ENCODE data around the gene CHN2. TPM values are rescaled to one million over a fixed set of nuclear protein-coding genes. Genes with fewer than 3 reads are reported as not detected.
A peak's percentile ranks its signal among the peaks of the same experiment; 100 is the strongest.

The CHN2 gene
- total RNA-seq, 4 donors from 2014 or later, result 7.6 to 25.9 (median 17.8) TPM

GRCh38 chr7:29265208-29265923 is 70.8 kb downstream of the CHN2 start:
- TF ChIP-seq CTCF (IDR thresholded peaks at IDR 0.05), result no peak
- ATAC-seq (ENCODE audit: low FRiP score) (peak; percentile 59), DNase-seq (ENCODE audit: low spot score) (no peak)

- no peak for TF ChIP-seq CTCF (IDR thresholded peaks at IDR 0.05)
Observed at GRCh38 chr7:29269935-29270334, 75.4 kb downstream of the CHN2 start.

GRCh38 chr7:29270594-29271318 is 76.2 kb downstream of the CHN2 start:
- no peak for TF ChIP-seq CTCF (IDR thresholded peaks at IDR 0.05)
- ATAC-seq (ENCODE audit: low FRiP score) (peak; percentile 67), DNase-seq (ENCODE audit: low spot score) (no peak)

More at GRCh38 chr7:29269935-29270334, 75.4 kb downstream of the CHN2 start:
- DNase-seq (ENCODE audit: low spot score) (no peak), ATAC-seq (ENCODE audit: low FRiP score) (no peak)

- no peak for TF ChIP-seq CTCF (IDR thresholded peaks at IDR 0.05)
- no peak for DNase-seq (ENCODE audit: low spot score)
- ATAC-seq (ENCODE audit: low FRiP score), result no peak
Observed at GRCh38 chr7:29271319-29271658, 76.7 kb downstream of the CHN2 start.

- no peak for TF ChIP-seq CTCF (IDR thresholded peaks at IDR 0.05)
- ATAC-seq (ENCODE audit: low FRiP score), result no peak
- DNase-seq (ENCODE audit: low spot score), result no peak
Observed at GRCh38 chr7:29272057-29272456, 77.5 kb downstream of the CHN2 start.

GRCh38 chr7:29274146-29275017 is 79.8 kb downstream of the CHN2 start:
- TF ChIP-seq CTCF (IDR thresholded peaks at IDR 0.05), result no peak
- no peak for ATAC-seq (ENCODE audit: low FRiP score)

More at GRCh38 chr7:29274146-29275017, 79.8 kb downstream of the CHN2 start:
- DNase-seq (ENCODE audit: low spot score), result no peak

Data from omental fat pad (tissue), 4 donors.